HG02798 (cell line): ENCODE measurements around the gene BLTP3B.
A peak's percentile ranks its signal among the peaks of the same experiment; 100 is the strongest.
"Not testable (repeated sequence)": the region's sequence is repeated elsewhere in the genome, so short reads cannot be mapped to it uniquely, and the experiment has no call there.

Source experiments
- ATAC-seq: cut with Tn5 transposase; IDR thresholded peaks from one replicate; pipeline ENCODE4 v1.9.1; 2021; ENCODE audit warnings: mild to moderate bottlenecking; ENCODE audit not compliant: unreplicated experiment, poor library complexity

Gene BLTP3B

GRCh38 chr12:100142851-100143559, at the start of gene BLTP3B:
TSS of gene BLTP3B (minus strand) at chr12:100142874. CDS start at chr12:100142635, 239 bp downstream.
- ATAC-seq, result peak; percentile 80

DNA sequence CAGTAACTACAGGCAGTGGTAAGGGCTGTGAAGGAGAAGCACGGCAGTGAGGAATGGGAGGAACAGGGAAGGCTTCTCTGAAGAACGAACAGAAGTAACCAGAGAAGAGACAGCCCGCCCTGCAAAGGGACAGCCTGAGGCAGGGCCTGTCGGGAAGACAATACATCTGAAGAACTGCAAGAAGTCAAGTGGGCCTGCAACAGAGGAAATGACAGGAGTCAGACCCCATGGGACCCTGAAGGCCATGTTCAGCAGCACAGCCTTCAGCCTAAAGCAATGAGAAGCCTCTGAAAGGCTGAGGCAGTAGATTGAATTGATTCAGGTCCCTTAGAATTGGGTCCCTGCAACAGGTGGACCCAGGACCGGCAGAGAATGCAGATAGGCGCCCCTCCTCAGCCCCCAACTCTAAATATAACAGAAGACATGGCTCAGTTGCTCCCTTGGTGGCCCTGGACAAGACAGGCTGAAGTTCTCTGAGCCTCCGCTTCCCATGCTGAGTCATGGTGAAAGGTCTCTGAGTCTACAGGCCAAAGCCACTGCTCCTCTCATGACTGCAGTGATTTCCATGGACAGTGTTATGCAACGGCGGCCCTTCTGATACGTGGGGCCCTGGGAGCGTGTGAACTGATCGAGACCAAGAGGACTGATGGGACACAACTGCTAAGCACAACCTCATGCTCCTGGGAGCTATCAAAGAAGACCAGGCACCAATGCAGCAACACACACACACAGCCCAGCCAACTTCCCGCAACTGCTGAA, 47.1 kb upstream of the BLTP3B start:
- ATAC-seq, result no peak

DNA sequence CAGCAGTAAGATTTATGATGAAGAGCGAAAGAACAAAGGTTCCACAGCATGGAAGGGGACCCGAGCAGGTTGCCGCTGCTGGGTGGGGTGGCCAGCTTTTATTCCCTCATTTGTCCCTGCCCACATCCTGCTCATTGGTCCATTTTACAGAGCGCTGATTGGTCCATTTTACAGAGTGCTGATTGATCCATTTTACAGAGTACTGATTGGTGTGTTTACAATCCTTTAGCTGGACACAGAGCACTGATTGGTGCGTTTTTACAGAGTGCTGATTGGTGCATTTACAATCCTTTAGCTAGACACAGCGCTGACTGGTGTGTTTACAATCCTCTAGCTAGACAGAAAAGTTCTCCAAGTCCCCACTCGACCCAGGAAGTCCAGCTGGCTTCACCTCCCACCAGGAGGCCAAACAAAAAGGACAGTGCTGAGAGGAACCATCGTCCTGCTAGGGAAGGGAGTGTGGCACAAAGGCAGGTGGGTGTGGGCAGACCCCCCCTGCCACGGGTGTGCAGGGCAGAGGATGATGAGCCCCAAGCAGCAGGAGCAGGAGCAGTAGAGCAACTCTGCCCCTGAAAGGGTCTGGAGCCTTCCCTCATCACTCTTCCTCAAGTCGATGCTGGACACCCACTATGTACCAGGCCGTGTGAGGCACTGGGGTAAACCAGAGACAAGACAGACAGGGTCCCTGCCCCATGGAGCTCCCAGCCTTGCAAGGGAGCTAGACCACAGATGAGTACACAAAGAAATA, 46.4 kb upstream of the BLTP3B start:
- ATAC-seq, result not testable (repeated sequence)

- ATAC-seq, result no peak
These were observed 45.3 kb upstream of the BLTP3B start for GRCh38 chr12:100187857-100188519.

GRCh38 chr12:100187068-100187467, 44.4 kb upstream of the BLTP3B start:
- ATAC-seq, result no peak

- no peak for ATAC-seq
These were observed 43.4 kb upstream of the BLTP3B start for GRCh38 chr12:100186071-100186470.

DNA sequence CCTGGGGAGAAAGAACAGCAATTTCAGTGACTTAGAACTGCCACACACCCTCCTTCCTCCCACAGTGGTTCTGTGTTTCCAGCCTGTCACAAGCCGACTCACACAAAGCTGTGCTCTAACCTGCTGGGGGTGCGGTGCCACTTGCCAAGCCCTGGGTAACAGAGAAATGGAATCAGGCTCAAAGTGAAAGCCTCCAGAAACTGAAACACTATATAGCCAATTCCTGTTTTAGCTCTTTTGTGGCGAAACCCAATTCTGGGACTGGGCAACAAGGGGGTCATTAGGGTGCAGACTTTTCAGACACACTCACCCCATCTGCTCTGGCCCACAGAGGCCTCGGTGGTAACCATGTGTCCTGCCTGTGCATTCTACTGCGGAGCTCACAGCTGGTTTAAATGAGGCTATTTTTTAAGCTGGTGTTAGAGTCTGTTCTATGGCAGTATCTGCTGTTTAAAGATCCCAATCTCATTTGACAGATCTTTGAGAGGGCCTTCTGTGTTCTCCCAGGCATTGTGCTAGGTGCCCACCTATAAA, 42.8 kb upstream of the BLTP3B start:
- ATAC-seq, result peak; percentile 90

DNA sequence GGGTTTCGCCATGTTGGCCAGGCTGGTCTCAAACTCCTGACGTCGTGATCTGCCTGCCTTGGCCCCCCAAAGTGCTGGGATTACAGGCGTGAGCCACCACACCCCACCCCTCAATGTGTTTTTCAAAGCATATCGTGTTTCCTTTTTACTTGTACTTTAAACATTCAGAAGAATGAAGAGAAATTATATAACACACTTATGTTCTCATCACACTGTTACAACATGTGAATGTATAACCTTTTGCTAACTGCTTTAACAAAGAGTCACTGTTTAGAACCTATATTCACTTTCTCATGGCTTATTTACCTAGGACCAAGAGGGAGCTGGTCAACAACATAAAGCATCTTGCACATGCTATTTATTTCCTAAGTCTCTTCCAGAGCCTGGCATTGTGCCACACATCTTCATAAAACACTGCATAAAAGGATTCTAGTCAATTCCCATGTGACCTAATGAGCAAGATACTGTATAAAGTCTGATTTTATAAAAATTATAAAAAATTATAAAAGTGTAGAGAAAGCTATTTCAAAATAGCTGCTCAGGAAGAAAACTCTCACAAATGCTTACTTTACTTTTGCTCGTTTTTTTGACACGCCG, 42.0 kb upstream of the BLTP3B start:
- ATAC-seq, result no peak

- no peak for ATAC-seq
These were observed 36.6 kb upstream of the BLTP3B start for GRCh38 chr12:100179252-100179651.

DNA sequence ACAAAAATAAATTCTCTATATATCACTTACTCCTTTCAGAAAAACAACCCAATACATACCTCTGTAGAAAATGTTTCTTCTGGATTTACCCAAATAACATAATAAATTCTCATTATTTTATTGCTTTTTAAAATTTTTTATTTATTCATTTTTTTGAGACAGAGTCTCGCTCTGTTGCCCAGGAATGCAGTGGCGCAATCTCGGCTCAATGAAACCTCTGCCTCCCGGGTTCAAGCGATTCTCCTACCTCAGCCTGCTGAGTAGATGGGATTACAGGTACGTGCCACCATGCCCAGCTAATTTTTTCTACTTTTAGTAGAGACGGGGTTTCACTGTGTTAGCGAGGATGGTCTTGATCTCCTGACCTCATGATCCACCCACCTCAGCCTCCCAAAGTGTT, 33.8 kb upstream of the BLTP3B start:
- ATAC-seq, result not testable (repeated sequence)

GRCh38 chr12:100174495-100174894, 31.8 kb upstream of the BLTP3B start:
- no peak for ATAC-seq

- no peak for ATAC-seq
These were observed 30.4 kb upstream of the BLTP3B start for GRCh38 chr12:100173111-100173510.

DNA sequence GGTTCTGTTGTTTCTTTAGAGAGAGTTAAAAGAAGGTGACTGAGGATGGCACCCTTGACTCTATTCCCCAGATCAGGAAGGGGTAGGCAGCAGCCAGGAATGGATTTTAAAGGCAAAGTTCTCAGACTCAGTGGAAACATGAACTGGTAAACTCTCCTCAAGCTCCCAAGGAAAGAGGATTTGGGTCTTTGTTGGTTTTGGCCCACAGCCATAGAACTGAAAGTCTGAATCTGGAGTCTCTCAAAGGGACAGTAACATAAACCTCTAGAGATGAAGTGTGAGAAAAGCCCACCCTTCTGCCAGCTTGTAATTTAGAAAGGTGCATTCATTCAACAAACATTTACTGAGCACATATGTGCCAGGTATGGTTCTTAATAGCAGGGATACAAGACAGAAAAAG, 28.6 kb upstream of the BLTP3B start:
- ATAC-seq, result no peak

DNA sequence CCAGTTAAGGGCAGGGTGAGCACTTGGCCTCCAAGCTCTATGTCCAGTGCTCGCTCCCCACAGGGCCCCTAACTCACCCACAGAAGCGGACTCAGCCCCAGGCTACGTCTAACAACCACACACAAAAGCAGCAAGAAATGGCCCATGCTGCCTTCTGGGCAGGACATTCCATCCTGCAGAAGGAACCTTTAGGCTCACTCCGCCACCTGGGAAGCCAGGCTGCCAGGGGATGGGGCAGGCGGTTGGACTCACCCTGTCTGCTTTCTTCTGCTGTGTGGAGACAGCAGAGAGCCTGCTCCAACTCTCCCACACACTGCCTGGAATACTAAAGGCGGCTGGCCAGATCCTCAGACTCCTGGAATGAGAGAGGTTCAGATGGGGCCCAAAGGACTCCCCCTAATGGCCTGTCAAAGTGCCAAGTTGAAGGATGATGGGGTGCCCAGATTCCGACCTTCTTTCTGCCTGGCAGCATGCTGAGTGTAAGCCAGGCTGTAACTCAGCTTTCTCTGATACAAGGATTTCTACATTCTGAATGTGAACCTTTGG, 27.7 kb upstream of the BLTP3B start:
- ATAC-seq, result no peak

GRCh38 chr12:100169345-100169744, 26.7 kb upstream of the BLTP3B start:
- ATAC-seq, result no peak

GRCh38 chr12:100168562-100168961, 25.9 kb upstream of the BLTP3B start:
- no peak for ATAC-seq

GRCh38 chr12:100166232-100166631, 23.6 kb upstream of the BLTP3B start:
- no peak for ATAC-seq

DNA sequence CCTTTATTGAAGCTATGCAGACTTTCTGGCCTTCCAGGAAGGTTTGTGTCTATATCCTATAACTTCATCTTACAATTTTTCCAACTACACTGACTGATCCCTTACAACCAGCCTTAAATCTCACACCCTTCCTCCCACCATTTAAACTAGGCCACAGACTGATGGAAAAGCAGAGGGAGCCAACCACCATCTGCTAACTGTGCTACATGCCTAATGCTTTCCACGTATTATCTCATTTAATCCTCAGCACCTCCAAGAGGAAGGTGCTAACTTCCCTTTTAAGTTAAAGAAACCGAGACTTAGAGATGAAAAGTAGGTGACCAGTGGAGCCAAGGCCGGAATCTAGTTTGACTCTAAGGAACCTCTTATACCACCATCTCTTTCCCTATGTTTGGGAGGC, 22.7 kb upstream of the BLTP3B start:
- no peak for ATAC-seq

DNA sequence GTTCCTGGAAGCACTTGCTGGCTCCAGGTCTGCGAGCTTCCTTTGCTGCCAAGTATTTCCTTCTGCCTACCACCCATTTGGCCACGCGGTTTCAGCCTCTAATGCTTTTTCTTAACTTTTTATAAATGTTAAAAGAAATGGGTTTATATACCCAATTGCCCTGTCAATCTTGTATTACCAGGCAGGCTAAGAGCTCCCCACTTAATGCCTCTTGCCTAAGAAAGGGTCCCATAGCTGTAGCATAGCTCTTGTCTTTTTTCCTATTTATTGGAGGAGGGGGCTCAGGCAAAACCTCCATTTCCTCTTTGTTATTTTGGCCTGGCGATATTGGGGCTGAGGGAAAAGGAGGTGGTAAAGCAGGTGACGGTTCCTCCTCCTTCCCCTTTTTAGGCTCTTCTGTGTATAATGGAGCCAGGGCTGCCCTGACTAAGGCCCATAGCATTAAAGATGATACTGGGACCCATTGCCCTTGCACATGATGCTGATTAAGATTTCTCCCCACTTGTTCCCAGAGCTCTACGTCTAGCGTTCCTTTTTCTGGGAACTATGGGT, 21.6 kb upstream of the BLTP3B start:
- ATAC-seq, result no peak
